Bronchial epithelial cell (primary cell): ENCODE results near the gene MEX3B. TPM values are rescaled to one million over a fixed set of nuclear protein-coding genes. Genes with fewer than 3 reads are reported as not detected.

Experiments
- DNase-seq: peaks from one replicate; pipeline ENCODE4 v3.0.0-alpha.2; 2010; ENCODE audit warnings: low read depth
- FAIRE-seq: peaks from 2 replicates; lab custom pipeline; 2011; peaks lifted over from hg19 to GRCh38; lab: Jason Lieb, UNC
- H3K27me3 ChIP-seq: 2 replicates; pipeline ENCODE4 v1.5.1; 2011; ENCODE audit warnings: low read length; ENCODE audit not compliant: control insufficient read depth, insufficient read depth
- H3K36me3 ChIP-seq: 2 replicates; pipeline ENCODE4 v1.5.1; 2011; ENCODE audit warnings: low read length; ENCODE audit not compliant: control insufficient read depth, insufficient read depth
- H3K4me3 ChIP-seq: 2 replicates; pipeline ENCODE4 v1.5.1; 2011; ENCODE audit warnings: mild to moderate bottlenecking, low read depth, low read length, control low read depth
- CTCF ChIP-seq: IDR thresholded peaks from 2 replicates; pipeline ENCODE4 v1.5.1; 2011; ENCODE audit warnings: mild to moderate bottlenecking, moderate library complexity, low read length, control low read depth, inconsistent platforms; ENCODE audit not compliant: insufficient read depth, severe bottlenecking
- total RNA-seq: library from RNA; depleted of rRNA; stranded (reverse); fragments of >200 nt; gene quantifications from 2 replicates; pipeline ENCODE4 v1.2.1, GENCODE V29; 2014

Gene MEX3B
- total RNA-seq, 1 donor from 2014 or later, result 0.79 TPM

GRCh38 chr15:82058026-82058425 is 12.2 kb upstream of the MEX3B start:
- DNase-seq (no peak), FAIRE-seq (no peak)
- no peak for TF ChIP-seq CTCF
- H3K36me3 ChIP-seq, result no peaks in the 10 kb centered on the region
- H3K27me3 ChIP-seq, result peaks cover 8% of the 10 kb centered on the region
- H3K4me3 ChIP-seq, result no peak overlapping the region

- Histone ChIP-seq H3K27me3 (peaks cover 8% of the 10 kb centered on the region), H3K36me3 (no peaks in the 10 kb centered on the region), H3K4me3 (no peak overlapping the region)
- TF ChIP-seq CTCF, result no peak
- no peak for DNase-seq
- FAIRE-seq, result no peak
These were observed 11.4 kb upstream of the MEX3B start for GRCh38 chr15:82056958-82057823.

DNA sequence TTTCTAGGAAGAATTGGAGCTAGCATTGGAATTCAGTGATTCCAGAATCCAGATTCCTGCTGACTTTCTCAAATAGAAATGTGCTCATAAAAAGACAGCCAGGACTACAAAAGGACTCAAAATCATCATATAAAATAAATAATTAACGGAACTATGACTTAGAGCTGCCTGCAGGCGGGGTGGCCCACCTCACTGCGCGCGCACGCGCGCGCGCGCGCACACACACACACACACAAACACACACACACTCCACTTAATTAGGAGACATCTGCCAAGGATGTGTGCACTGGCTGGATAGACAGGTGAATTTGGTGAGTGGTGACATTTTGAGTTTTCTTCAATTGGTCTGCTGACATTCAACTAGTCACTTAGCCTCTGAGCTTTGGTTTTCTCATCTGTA is 6.9 kb upstream of the MEX3B start:
- Histone ChIP-seq H3K4me3 (no peak overlapping the region), H3K36me3 (no peaks in the 10 kb centered on the region), H3K27me3 (peaks cover 4% of the 10 kb centered on the region)
- TF ChIP-seq CTCF, result no peak
- FAIRE-seq (no peak), DNase-seq (no peak)

GRCh38 chr15:82051664-82052063 is 5.8 kb upstream of the MEX3B start:
- no peaks in the 10 kb centered on the region for H3K36me3 ChIP-seq
- no peak for TF ChIP-seq CTCF
- DNase-seq (no peak), FAIRE-seq (no peak)
- H3K27me3 ChIP-seq, result peaks cover 5% of the 10 kb centered on the region
- H3K4me3 ChIP-seq, result no peak overlapping the region

- H3K36me3 ChIP-seq, result no peaks in the 10 kb centered on the region
- DNase-seq, result no peak
- H3K27me3 ChIP-seq, result peaks cover 3% of the 10 kb centered on the region
- no peak for FAIRE-seq
- no peak for TF ChIP-seq CTCF
- H3K4me3 ChIP-seq, result no peak overlapping the region
These were observed 3.0 kb upstream of the MEX3B start for GRCh38 chr15:82048811-82049210.
